Endodermal cell (in vitro differentiated cells): ENCODE data around the gene AIPL1. TPM values are rescaled to one million over a fixed set of nuclear protein-coding genes. Genes with fewer than 3 reads are reported as not detected.
A peak's percentile ranks its signal among the peaks of the same experiment; 100 is the strongest.

Experiments used
- DNase-seq: peaks from one replicate; pipeline ENCODE4 v3.0.0-alpha.2; 2017
- H3K27ac ChIP-seq: 2 replicates; pipeline ENCODE4 v1.5.1; 2013; ENCODE audit warnings: mild to moderate bottlenecking, low read depth, low read length, moderate library complexity
- H3K27me3 ChIP-seq: 2 replicates; pipeline ENCODE4 v1.6.1; 2013; ENCODE audit warnings: mild to moderate bottlenecking, low read length, moderate library complexity; ENCODE audit not compliant: insufficient read depth, control insufficient read depth, poor library complexity, severe bottlenecking
- H3K36me3 ChIP-seq: 2 replicates; pipeline ENCODE4 v1.7.0; 2013; ENCODE audit warnings: mild to moderate bottlenecking, low read length, moderate library complexity; ENCODE audit not compliant: control insufficient read depth, insufficient read depth
- H3K4me1 ChIP-seq: one replicate; pipeline ENCODE4 v1.7.0; 2013; ENCODE audit warnings: low read length; ENCODE audit not compliant: control insufficient read depth, insufficient read depth
- H3K4me3 ChIP-seq: 2 replicates; pipeline ENCODE4 v1.5.1; 2013; ENCODE audit warnings: mild to moderate bottlenecking, low read length, moderate library complexity
- H3K9ac ChIP-seq: 2 replicates; pipeline ENCODE4 v1.6.1; 2013; ENCODE audit warnings: mild to moderate bottlenecking, low read length, moderate library complexity; ENCODE audit not compliant: poor library complexity, severe bottlenecking; ENCODE audit errors: extremely low read depth
- H3K9me3 ChIP-seq: 2 replicates; pipeline ENCODE4 v1.6.1; 2013; ENCODE audit warnings: mild to moderate bottlenecking, low read length, moderate library complexity; ENCODE audit not compliant: control insufficient read depth
- H3K27ac Mint-ChIP-seq: 2 replicates; pipeline ENCODE4 v1.8.0; 2020; ENCODE audit warnings: mixed read lengths
- H3K27me3 Mint-ChIP-seq: 2 replicates; pipeline ENCODE4 v1.8.0; 2021; ENCODE audit warnings: mild to moderate bottlenecking, mixed read lengths; ENCODE audit not compliant: insufficient read depth
- H3K36me3 Mint-ChIP-seq: 2 replicates; pipeline ENCODE4 v1.8.0; 2020; ENCODE audit warnings: low read depth, mixed read lengths
- H3K4me1 Mint-ChIP-seq: 2 replicates; pipeline ENCODE4 v1.8.0; 2020; ENCODE audit warnings: mixed read lengths
- H3K4me3 Mint-ChIP-seq: 2 replicates; pipeline ENCODE4 v1.8.0; 2020; ENCODE audit warnings: mild to moderate bottlenecking, moderate library complexity, mixed read lengths
- H3K9me3 Mint-ChIP-seq: 2 replicates; pipeline ENCODE4 v1.8.0; 2020; ENCODE audit warnings: mild to moderate bottlenecking, mixed read lengths
- CTCF ChIP-seq: fragments of 200-600 bp; sonication (generic); conservative IDR thresholded peaks from 2 replicates; pipeline ENCODE4 v1.5.0; 2021; ENCODE audit warnings: antibody characterized with exemption, mild to moderate bottlenecking
- WGBS, 2 experiments: methylation state at CpG; one replicate each; pipeline versions ENCODE4 v1.1.5 to v1.1.7; 2013; ENCODE audit warnings: missing lambda C conversion rate in 2 of 2, mixed read lengths in 1 of 2; ENCODE audit not compliant: insufficient coverage in 1 of 2, insufficient read length in 1 of 2; 5-methylcytosine and 5-hydroxymethylcytosine counted together
- total RNA-seq, 2 donors: library from RNA; stranded (reverse); fragmentation: NEBNext Ultra II Directional in 1 of 2; extraction: Animal tissue kit (Norgen Biotek cat#: 25700) in 1 of 2; gene quantifications; 2 replicates in 1 of 2; 3 replicates in 1 of 2; pipeline ENCODE4 v1.2.1, GENCODE V29; 2021

Gene AIPL1
- total RNA-seq, 2 donors from 2014 or later, result not detected

GRCh38 chr17:6439951-6440350, 5.0 kb upstream of the AIPL1 start:
- H3K36me3 Mint-ChIP-seq, result no peaks in the 10 kb centered on the region
- peaks cover 4% of the 10 kb centered on the region for H3K27me3 Mint-ChIP-seq
- Histone ChIP-seq H3K9ac (no peak overlapping the region), H3K36me3 (no peaks in the 10 kb centered on the region), H3K27me3 (no peaks in the 10 kb centered on the region), H3K27ac (peak overlapping the region; percentile 87), H3K4me3 (no peak overlapping the region), H3K4me1 (peaks cover 4% of the 10 kb centered on the region), H3K9me3 (no peaks in the 10 kb centered on the region)
- DNase-seq, result no peak
- H3K4me3 Mint-ChIP-seq, result no peak overlapping the region
- no peak overlapping the region for H3K27ac Mint-ChIP-seq
- WGBS, 2 experiments, result 44 to 51% methylated on average over 1 to 4 of the region's 4 CpGs
- H3K4me1 Mint-ChIP-seq, result peaks cover 30% of the 10 kb centered on the region
- no peak for TF ChIP-seq CTCF
- peaks cover 7% of the 10 kb centered on the region for H3K9me3 Mint-ChIP-seq

GRCh38 chr17:6437956-6438355, 3.0 kb upstream of the AIPL1 start:
- no peaks in the 10 kb centered on the region for H3K36me3 Mint-ChIP-seq
- Histone ChIP-seq H3K27me3 (no peaks in the 10 kb centered on the region), H3K9ac (no peak overlapping the region), H3K9me3 (no peaks in the 10 kb centered on the region), H3K4me3 (no peak overlapping the region), H3K4me1 (no peaks in the 10 kb centered on the region), H3K27ac (no peak overlapping the region), H3K36me3 (no peaks in the 10 kb centered on the region)
- DNase-seq, result no peak
- TF ChIP-seq CTCF, result no peak
- H3K9me3 Mint-ChIP-seq, result peaks cover 7% of the 10 kb centered on the region
- H3K27ac Mint-ChIP-seq, result no peak overlapping the region
- H3K4me1 Mint-ChIP-seq, result peaks cover 22% of the 10 kb centered on the region
- no peak overlapping the region for H3K4me3 Mint-ChIP-seq
- 92% methylated on average over 2 of the region's 3 CpGs; no CpG with 5 or more reads in 1 of the 2 experiments for whole genome bisulfite sequencing, 2 experiments
- H3K27me3 Mint-ChIP-seq, result peaks cover 4% of the 10 kb centered on the region

GRCh38 chr17:6437466-6437865, 2.5 kb upstream of the AIPL1 start:
- WGBS, 2 experiments, result 39% methylated on average over 4 of the region's 4 CpGs; no CpG with 5 or more reads in 1 of the 2 experiments
- H3K4me3 ChIP-seq, result no peak overlapping the region
- Mint-ChIP-seq H3K27ac (no peak overlapping the region), H3K4me1 (peaks cover 22% of the 10 kb centered on the region), H3K4me3 (no peak overlapping the region), H3K27me3 (peaks cover 4% of the 10 kb centered on the region), H3K9me3 (peaks cover 5% of the 10 kb centered on the region), H3K36me3 (no peaks in the 10 kb centered on the region)
- no peaks in the 10 kb centered on the region for H3K27me3 ChIP-seq
- H3K36me3 ChIP-seq, result no peaks in the 10 kb centered on the region
- no peak overlapping the region for H3K9ac ChIP-seq
- no peak for DNase-seq
- H3K4me1 ChIP-seq, result no peaks in the 10 kb centered on the region
- no peak for TF ChIP-seq CTCF
- no peak overlapping the region for H3K27ac ChIP-seq
- no peaks in the 10 kb centered on the region for H3K9me3 ChIP-seq
